ENCODE measurements around the gene TENT4B.

The TENT4B gene

DNA sequence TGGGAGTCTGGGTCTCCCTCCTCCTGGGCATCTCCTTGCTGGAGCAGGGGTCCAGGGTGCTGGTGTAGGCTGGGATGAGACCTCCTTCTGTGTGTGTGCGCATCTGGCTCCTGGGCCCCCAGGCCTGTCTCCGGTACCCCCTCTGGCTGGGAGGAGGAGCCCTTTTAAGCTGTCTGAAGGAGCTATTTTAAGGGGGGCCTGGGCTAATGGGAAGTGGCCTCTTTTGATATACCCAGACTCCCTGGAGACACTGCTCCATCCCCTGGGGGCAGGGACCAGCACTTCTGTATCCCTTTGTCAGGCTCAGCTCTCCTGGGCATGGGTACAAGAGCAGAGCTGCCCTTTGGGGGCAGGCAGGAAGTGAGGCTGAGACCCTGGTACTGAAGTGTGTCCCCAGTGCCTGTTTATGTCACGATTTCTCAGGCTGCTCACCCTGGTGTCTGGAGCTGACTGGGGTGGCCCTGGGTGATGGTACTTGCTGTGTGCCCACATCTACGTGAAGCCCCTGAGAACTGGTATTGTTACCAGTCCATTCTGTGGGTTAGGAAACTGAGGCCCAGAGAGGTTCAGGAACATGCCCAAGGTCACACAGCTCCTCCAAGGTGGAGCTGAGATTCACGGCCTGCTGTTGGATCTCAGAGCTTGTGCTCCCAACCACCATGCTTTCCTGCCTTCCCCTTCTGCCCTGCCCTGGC lies 119.7 kb downstream of the TENT4B start:
- TF ChIP-seq, protein P1, sequence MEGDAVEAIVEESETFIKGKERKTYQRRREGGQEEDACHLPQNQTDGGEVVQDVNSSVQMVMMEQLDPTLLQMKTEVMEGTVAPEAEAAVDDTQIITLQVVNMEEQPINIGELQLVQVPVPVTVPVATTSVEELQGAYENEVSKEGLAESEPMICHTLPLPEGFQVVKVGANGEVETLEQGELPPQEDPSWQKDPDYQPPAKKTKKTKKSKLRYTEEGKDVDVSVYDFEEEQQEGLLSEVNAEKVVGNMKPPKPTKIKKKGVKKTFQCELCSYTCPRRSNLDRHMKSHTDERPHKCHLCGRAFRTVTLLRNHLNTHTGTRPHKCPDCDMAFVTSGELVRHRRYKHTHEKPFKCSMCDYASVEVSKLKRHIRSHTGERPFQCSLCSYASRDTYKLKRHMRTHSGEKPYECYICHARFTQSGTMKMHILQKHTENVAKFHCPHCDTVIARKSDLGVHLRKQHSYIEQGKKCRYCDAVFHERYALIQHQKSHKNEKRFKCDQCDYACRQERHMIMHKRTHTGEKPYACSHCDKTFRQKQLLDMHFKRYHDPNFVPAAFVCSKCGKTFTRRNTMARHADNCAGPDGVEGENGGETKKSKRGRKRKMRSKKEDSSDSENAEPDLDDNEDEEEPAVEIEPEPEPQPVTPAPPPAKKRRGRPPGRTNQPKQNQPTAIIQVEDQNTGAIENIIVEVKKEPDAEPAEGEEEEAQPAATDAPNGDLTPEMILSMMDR (conservative IDR thresholded peaks at IDR 0.05; ENCODE audit: control insufficient read depth, insufficient read depth, low read depth, low read length), result no peak
- no peak overlapping the region for H3K4me3 ChIP-seq (ENCODE audit: control insufficient read depth, low read depth, low read length)
- no peak for DNase-seq (ENCODE audit: low read depth)

DNA sequence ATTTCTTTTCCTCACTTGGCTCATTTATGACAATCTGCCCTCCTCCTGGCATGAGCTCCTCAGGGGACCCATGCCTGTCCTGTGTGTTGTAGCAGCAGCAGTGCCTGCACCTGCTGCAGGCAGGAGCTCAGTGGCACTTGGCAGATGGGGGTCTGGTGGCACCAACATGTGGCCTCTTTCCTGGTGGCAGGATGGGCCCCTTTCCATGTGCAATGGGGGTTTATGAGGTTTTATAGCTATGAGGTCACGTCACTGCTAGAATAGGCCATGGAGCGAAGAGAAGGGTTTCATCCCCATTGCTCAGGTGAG lies 120.2 kb downstream of the TENT4B start:
- H3K4me3 ChIP-seq (ENCODE audit: control insufficient read depth, low read depth, low read length), result no peak overlapping the region
- TF ChIP-seq, protein P1 (conservative IDR thresholded peaks at IDR 0.05; ENCODE audit: control insufficient read depth, insufficient read depth, low read depth, low read length), result no peak
- DNase-seq (ENCODE audit: low read depth), result no peak

DNA sequence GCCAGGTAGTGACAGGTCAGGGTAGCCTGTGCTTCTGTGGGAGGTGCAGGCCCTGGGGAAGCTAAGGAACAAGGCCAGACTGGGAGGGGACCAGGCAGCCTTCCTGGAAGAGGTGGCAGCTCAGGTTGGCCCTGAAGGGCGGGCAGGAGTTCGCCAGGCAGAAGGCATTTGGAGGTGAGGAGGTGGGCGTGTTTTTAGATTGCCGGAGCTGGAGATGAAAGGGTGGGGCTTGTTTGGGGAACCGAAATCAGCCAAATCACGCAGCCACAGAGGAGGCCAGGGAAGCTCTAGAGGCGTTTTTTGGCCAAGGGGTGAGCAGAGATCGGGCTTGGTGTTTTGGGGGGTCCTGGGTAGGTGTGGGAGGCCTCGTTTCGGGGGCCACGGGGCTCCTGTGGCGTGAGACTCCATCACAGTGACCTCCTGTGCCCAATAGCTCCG lies 120.8 kb downstream of the TENT4B start:
- TF ChIP-seq, protein P1 (conservative IDR thresholded peaks at IDR 0.05; ENCODE audit: control insufficient read depth, insufficient read depth, low read depth, low read length), result no peak
- H3K4me3 ChIP-seq (ENCODE audit: control insufficient read depth, low read depth, low read length), result no peak overlapping the region
- no peak for DNase-seq (ENCODE audit: low read depth)

DNA sequence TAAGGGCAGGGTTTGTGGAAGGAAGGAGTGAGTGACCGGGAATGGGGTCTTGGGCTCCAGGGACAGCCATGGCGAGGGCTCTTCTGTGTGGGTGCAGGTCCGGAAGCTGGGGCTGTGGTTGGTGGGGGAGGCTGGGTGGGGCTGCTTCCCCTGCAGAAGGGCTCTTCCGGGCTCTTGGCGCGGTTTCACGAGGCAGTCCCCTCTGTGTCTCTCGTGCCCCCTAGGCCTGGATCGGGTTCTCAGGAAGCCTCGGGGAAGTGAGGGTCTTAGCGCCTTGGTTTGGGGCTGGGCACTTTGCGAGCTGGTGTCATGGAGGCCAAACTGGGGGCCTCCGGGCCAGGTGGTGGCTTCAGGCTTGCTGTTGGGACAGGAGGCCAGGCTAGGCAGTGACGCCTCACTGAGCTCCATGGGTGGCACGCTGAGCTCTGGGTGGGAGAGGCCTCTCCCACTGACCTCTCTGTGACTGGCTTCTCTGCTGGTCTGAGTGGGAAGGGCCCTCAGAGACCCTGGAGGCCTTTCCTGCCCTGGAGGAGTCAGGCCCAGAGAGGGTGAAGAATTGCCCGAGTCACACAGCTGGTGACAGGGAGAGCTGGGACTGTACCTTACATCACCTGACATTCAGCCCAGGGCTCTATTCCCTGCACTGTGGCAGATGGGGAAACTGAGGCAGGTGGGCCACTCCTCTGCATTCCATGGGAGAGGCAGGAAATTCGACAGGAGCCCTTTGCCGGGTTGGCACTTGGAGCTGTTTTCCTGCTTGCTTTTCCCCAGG lies 121.4 kb downstream of the TENT4B start:
- H3K4me3 ChIP-seq (ENCODE audit: control insufficient read depth, low read depth, low read length), result no peak overlapping the region
- TF ChIP-seq, protein P1 (conservative IDR thresholded peaks at IDR 0.05; ENCODE audit: control insufficient read depth, insufficient read depth, low read depth, low read length), result no peak
- no peak for DNase-seq (ENCODE audit: low read depth)

DNA sequence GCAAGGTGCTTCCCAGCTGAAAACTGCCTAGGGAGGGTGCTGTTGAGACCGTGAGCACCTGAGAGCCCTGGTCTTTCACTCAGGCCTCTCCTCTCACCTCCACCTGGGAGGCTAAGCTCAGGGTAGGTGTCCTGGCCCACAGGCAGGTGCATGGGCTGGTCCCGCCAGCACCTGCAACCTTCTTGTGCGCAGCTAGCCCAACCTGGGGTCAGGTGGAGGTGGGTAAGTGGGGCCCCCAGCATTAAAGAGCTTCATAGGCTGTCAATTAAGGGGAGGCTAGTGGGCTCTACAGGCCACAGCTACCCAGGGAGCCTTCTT lies 122.0 kb downstream of the TENT4B start:
- TF ChIP-seq, protein P1 (conservative IDR thresholded peaks at IDR 0.05; ENCODE audit: control insufficient read depth, insufficient read depth, low read depth, low read length), result no peak
- no peak for DNase-seq (ENCODE audit: low read depth)
- H3K4me3 ChIP-seq (ENCODE audit: control insufficient read depth, low read depth, low read length), result no peak overlapping the region

DNA sequence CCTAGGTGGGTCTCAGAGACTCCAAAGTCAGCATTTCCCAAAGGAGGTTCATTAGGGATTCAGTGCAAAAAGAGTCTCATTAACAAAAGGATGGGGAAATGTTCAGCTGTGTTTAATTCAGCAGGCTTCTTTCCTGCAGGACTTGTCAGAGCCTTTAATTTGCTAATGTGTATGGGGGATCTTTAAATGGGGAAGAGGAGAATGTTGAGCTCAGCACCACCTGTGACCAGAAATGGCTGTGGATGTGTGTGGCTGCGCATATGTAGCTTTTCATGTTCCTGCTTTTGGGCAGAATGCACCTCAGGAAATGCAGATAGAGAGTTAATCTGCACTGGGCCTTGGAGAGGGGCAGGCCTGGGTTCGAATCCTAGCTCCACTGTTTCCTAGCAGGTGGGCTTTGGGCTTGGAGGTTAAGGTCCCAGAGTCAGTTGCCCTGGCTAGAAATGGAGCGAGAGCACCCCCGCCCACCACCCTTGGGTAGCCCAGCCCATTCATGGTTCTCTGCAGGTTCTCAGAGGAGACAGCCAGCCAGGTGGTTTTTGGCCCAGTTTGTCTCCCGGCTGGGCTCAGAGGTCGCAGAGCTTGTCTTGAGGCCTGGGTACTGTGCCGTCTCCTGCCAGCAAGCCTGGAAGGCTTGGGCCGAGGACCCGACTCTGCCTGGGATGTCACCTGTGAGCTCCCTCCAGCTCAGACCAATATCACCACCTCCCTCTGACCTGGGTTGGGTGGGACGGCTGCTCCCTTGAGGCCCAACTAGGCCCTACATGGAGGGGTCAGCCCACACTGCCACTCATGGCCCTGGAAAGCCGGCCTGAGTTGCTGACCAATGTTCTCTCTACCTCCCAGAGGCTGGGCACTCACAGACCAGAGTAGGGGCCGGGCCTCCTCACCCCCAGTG lies 122.6 kb downstream of the TENT4B start:
- H3K4me3 ChIP-seq (ENCODE audit: control insufficient read depth, low read depth, low read length), result no peak overlapping the region
- TF ChIP-seq, protein P1 (conservative IDR thresholded peaks at IDR 0.05; ENCODE audit: control insufficient read depth, insufficient read depth, low read depth, low read length), result no peak
- DNase-seq (ENCODE audit: low read depth), result no peak
